Measurements from ENCODE around the gene TTLL9. TPM values are rescaled to one million over a fixed set of nuclear protein-coding genes. Genes with fewer than 3 reads are reported as not detected.

TTLL9 gene
- total RNA-seq, 5 donors from 2014 or later (not counting 1 experiment from before 2014, with no cell fraction given), result 0.16 TPM; not detected in 4

DNA sequence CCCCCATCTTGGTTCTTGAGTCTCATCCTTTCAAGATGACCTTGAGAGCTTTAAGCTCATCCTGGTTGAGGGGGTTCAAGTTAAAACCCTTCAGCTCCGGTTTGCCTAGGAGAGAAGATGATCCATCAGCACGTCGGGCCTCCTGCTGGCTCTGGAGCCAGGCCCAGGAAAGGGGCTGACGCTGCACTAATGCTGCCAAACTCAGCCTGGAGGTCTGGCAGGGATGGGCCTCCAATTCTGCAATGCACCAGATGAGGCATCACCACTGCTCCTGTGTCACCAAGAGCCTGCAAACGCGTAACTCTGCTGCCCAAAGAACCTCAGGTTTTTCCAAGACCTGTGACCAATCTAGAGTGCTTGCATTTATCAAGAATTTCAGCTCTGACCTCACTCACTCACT is 75.4 kb downstream of the TTLL9 start:
- H3K36me3 Mint-ChIP-seq, result peaks cover 44% of the 10 kb centered on the region

DNA sequence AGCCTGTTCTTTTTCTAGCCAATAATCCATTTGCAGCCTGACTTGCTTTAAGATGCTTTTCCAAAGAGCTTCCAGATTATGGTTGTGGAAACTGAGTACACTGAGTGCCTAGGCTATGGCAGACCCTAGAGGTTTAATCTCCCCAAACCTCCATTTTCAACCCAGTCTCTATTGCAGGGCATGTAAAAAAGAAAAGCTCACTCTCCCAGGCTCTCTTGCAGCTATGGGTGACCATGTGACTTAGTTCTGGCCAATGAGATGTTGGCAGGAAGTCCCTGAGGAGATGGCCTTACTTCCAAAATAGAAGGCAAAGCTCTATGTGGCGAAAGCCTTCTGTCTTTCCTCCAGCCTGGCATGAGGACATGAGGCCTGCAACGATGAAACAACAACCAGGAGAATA is 77.6 kb downstream of the TTLL9 start:
- Histone ChIP-seq H3K4me1 (ENCODE audit: control insufficient read depth in 1 of 2, extremely low read depth in 1 of 2, insufficient read depth in 2 of 2, low read length in 2 of 2) (peaks cover 4 to 23% of the 10 kb centered on the region in 2 experiments), H3K9me3 (no peaks in the 10 kb centered on the region), H3K4me3 (ENCODE audit: control insufficient read depth in 1 of 2, extremely low read depth in 1 of 2, low read length in 1 of 2) (no peak overlapping the region), H3K27me3 (replicated peaks in 1 of 2; ENCODE audit: control insufficient read depth in 2 of 2, extremely low read depth in 1 of 2, insufficient read depth in 2 of 2, low read length in 1 of 2) (no peaks in the 10 kb centered on the region), H3K27ac (ENCODE audit: low read length) (no peak overlapping the region), H3K36me3 (ENCODE audit: control insufficient read depth in 2 of 2, extremely low read depth in 1 of 2, insufficient read depth in 1 of 2, low read length in 1 of 2) (peaks cover 22 to 64% of the 10 kb centered on the region in 2 donors)
- ChIA-PET CTCF (no interaction called here), POLR2A (no interaction called here)
- 100% methylated on average over 2 of the region's 2 CpGs for WGBS (ENCODE audit: insufficient coverage)
- Mint-ChIP-seq H3K9me3 (no peaks in the 10 kb centered on the region), H3K27me3 (no peaks in the 10 kb centered on the region), H3K4me3 (no peak overlapping the region), H3K36me3 (peaks cover 38% of the 10 kb centered on the region), H3K27ac (no peak overlapping the region), H3K4me1 (peaks cover 31 to 36% (median 34%) of the 10 kb centered on the region in 3 donors)
- no peak for DNase-seq
- no peak for ATAC-seq (replicated peaks in 1 of 4)

More for the DNA sequence above, 75.4 kb downstream of the TTLL9 start:
- CTCF ChIA-PET, result no interaction called here
- peaks cover under 1 to 11% of the 10 kb centered on the region in 2 experiments for H3K4me1 ChIP-seq (ENCODE audit: control insufficient read depth in 1 of 2, extremely low read depth in 1 of 2, insufficient read depth in 2 of 2, low read length in 2 of 2)
- Mint-ChIP-seq H3K4me1 (peaks cover 16 to 22% (median 21%) of the 10 kb centered on the region in 3 donors), H3K4me3 (no peak overlapping the region), H3K27ac (no peak overlapping the region), H3K27me3 (no peaks in the 10 kb centered on the region), H3K9me3 (no peaks in the 10 kb centered on the region)
- H3K27ac ChIP-seq (ENCODE audit: low read length), result no peak overlapping the region
- H3K27me3 ChIP-seq (replicated peaks in 1 of 2; ENCODE audit: control insufficient read depth in 2 of 2, extremely low read depth in 1 of 2, insufficient read depth in 2 of 2, low read length in 1 of 2), result no peaks in the 10 kb centered on the region
- H3K4me3 ChIP-seq (ENCODE audit: control insufficient read depth in 1 of 2, extremely low read depth in 1 of 2, low read length in 1 of 2), result no peak overlapping the region
- POLR2A ChIA-PET, result no interaction called here
- no peaks in the 10 kb centered on the region for H3K9me3 ChIP-seq
- DNase-seq (no peak), ATAC-seq (replicated peaks in 1 of 4) (no peak)
- WGBS (ENCODE audit: insufficient coverage), result 97% methylated on average over 6 of the region's 6 CpGs
- H3K36me3 ChIP-seq (ENCODE audit: control insufficient read depth in 2 of 2, extremely low read depth in 1 of 2, insufficient read depth in 1 of 2, low read length in 1 of 2), result peaks cover 27 to 68% of the 10 kb centered on the region in 2 donors

DNA sequence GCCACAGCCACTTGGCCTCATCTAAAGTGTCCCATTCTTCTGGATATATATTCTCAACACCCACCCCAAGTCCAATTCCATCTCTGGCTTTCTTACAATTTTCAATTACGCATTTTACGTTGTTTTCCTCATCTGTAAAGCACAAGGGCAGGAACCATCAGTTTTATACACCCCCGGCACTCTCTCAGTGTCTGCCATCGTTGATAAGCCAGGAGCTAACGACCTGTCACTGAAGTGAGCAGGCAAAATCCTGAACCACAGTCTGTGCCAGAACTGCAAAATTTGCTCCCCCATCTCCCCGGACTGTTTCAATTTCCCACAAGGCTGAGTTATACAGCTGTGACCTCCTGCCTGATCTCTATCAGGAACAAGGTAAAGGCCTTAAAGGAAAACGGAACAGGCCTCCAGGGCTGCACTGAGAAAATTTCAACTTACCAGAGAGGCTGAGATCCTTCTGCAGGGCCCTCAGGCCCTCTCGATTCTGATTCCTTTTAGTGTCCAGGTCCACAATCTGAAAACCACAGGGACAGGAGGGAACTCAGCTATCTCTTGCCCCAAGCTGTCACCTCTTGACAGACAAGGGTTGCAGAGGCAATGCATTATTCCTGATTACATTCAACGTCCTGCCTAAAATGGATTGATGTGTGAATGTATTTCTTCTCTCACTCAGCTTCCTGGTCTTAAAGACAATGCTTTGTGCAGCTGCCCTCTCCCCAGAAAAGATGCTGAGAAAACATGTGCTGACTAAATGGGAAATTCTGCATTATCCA is 79.6 kb downstream of the TTLL9 start:
- H3K4me3 Mint-ChIP-seq, result peak overlapping the region; percentile 95 to 97 (median 97)
- Histone ChIP-seq H3K9me3 (no peaks in the 10 kb centered on the region), H3K27me3 (replicated peaks in 1 of 2; ENCODE audit: control insufficient read depth in 2 of 2, extremely low read depth in 1 of 2, insufficient read depth in 2 of 2, low read length in 1 of 2) (peaks cover 0 to 7% of the 10 kb centered on the region in 2 experiments), H3K4me3 (ENCODE audit: control insufficient read depth in 1 of 2, extremely low read depth in 1 of 2, low read length in 1 of 2) (no peak overlapping the region), H3K36me3 (ENCODE audit: control insufficient read depth in 2 of 2, extremely low read depth in 1 of 2, insufficient read depth in 1 of 2, low read length in 1 of 2) (peaks cover 22 to 47% of the 10 kb centered on the region in 2 donors), H3K4me1 (ENCODE audit: control insufficient read depth in 1 of 2, extremely low read depth in 1 of 2, insufficient read depth in 2 of 2, low read length in 2 of 2) (peaks cover 4 to 23% of the 10 kb centered on the region in 2 experiments), H3K27ac (ENCODE audit: low read length) (no peak overlapping the region)
- POLR2A ChIA-PET, result no interaction called here
- DNase-seq (no peak), ATAC-seq (replicated peaks in 1 of 4) (no peak)
- H3K27me3 Mint-ChIP-seq, result peaks cover 0 to 5% of the 10 kb centered on the region in 2 donors
- peak overlapping the region in 1 of 2 donors; percentile 45 for H3K27ac Mint-ChIP-seq
- H3K9me3 Mint-ChIP-seq, result no peaks in the 10 kb centered on the region
- CTCF ChIA-PET, result interaction anchor here (0.6 to 1.8 kb wide), 2 partner anchors 97 to 127 kb away, joined by 3 to 6 read pairs; no protein-coding TSS in a partner anchor
- WGBS (ENCODE audit: insufficient coverage), result 87% methylated on average over 8 of the region's 9 CpGs
- H3K36me3 Mint-ChIP-seq, result peaks cover 31% of the 10 kb centered on the region
- peaks cover 31 to 36% (median 34%) of the 10 kb centered on the region in 3 donors for H3K4me1 Mint-ChIP-seq

DNA sequence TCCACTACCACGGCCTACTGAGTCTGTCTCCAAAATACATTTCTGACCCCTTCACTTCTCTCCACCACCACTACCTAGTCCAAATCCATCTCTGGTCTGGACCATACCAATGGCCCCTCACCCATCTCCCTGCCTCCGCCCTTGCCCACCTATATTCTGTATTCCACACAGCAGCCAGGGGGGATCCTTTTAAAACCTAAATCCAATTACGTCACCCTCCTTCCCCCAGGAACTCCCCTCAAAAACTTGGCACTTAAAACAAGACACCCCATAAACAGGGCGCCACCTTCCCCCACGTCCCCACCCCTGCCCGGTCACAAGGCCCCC is 80.7 kb downstream of the TTLL9 start:
- ChIA-PET POLR2A (interaction anchor here in 1 of 2 donors (0.9 kb wide), 1 partner anchor 70 kb away, joined by 3 read pairs; no protein-coding TSS in a partner anchor), CTCF (interaction anchor here (0.9 to 1.9 kb wide), 10 partner anchors 10 to 228 kb away, joined by 3 to 18 read pairs (median 5); partner anchors contain the start of gene BCL2L1 (in 1 of the 2))
- H3K9me3 Mint-ChIP-seq, result no peaks in the 10 kb centered on the region
- H3K4me1 Mint-ChIP-seq, result peaks cover 31 to 36% (median 34%) of the 10 kb centered on the region in 3 donors
- H3K36me3 ChIP-seq (ENCODE audit: control insufficient read depth in 2 of 2, extremely low read depth in 1 of 2, insufficient read depth in 1 of 2, low read length in 1 of 2), result peaks cover 14 to 36% of the 10 kb centered on the region in 2 donors
- peaks cover 26% of the 10 kb centered on the region for H3K36me3 Mint-ChIP-seq
- 9% methylated on average over 6 of the region's 6 CpGs for WGBS (ENCODE audit: insufficient coverage)
- peak overlapping the region; percentile 51 for H3K27ac ChIP-seq (ENCODE audit: low read length)
- no peaks in the 10 kb centered on the region for H3K9me3 ChIP-seq
- H3K4me3 ChIP-seq (ENCODE audit: control insufficient read depth in 1 of 2, extremely low read depth in 1 of 2, low read length in 1 of 2), result peak overlapping the region; percentile 91 to 95
- peak overlapping the region; percentile 65 to 97 for H3K27ac Mint-ChIP-seq
- H3K4me3 Mint-ChIP-seq, result peak overlapping the region; percentile 95 to 97 (median 97)
- H3K27me3 ChIP-seq (replicated peaks in 1 of 2; ENCODE audit: control insufficient read depth in 2 of 2, extremely low read depth in 1 of 2, insufficient read depth in 2 of 2, low read length in 1 of 2), result peaks cover 0 to 11% of the 10 kb centered on the region in 2 experiments
- DNase-seq, result no peak
- peaks cover 4 to 23% of the 10 kb centered on the region in 2 experiments for H3K4me1 ChIP-seq (ENCODE audit: control insufficient read depth in 1 of 2, extremely low read depth in 1 of 2, insufficient read depth in 2 of 2, low read length in 2 of 2)
- no peak for ATAC-seq (replicated peaks in 1 of 4)
- H3K27me3 Mint-ChIP-seq, result peaks cover 4 to 14% of the 10 kb centered on the region in 2 donors

DNA sequence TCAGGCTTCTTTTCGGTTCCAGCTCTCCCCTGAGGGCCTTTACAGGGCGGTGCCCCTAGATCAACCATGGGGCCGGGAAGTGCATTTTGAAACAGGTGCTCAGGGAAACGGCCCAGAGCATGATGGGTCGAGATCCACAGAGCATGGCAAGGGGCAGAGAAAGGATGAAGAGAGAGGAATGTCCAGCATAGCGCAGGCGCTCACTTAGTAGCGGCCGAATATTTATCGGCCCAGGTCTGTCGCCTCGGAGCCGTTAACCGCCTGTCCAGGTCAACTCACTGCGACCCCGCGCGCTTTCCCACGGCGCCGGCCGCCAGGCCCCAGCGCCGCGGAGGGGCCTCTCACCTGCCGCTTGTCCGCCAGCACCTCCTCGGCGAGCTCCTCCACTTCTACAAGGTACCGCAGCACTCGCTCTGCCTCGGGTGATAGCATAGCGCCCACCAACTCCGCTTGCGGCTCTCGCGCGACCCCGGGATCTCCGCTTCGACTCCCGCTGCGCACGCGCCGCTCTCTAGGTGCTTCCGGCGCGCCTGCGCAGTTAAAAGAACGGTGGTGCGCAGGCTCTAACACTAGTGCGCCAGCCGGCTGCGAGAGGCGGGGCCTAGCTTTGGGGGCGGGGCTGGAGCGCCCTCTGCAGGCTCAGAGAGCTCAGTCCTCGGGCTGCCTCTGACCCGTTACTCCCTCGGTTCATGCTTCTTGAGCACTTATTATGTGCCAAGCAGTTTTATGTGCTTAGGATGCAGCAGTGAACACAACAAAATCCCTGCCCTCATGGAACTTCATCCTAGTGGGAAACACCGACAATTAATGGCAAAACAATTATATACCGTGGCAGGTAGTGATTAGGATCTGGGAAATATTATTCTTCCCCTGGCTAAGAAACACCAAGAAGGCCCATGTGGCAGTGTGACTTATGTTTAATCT is 81.4 kb downstream of the TTLL9 start, which contains the start of gene PDRG1:
Gene PDRG1 (minus strand): TSS at position 517 of the 924 bp plus-strand sequence. CDS start 85 bp downstream, at position 432.
- Histone ChIP-seq H3K27me3 (replicated peaks in 1 of 2; ENCODE audit: control insufficient read depth in 2 of 2, extremely low read depth in 1 of 2, insufficient read depth in 2 of 2, low read length in 1 of 2) (peaks cover 0 to 17% of the 10 kb centered on the region in 2 experiments), H3K27ac (ENCODE audit: low read length) (peak within 1 kb of the TSS; percentile 51), H3K9me3 (no peaks in the 10 kb centered on the region), H3K4me3 (ENCODE audit: control insufficient read depth in 1 of 2, extremely low read depth in 1 of 2, low read length in 1 of 2) (peak within 1 kb of the TSS; percentile 91 to 95), H3K36me3 (ENCODE audit: control insufficient read depth in 2 of 2, extremely low read depth in 1 of 2, insufficient read depth in 1 of 2, low read length in 1 of 2) (peaks cover 8 to 29% of the 10 kb centered on the region in 2 donors), H3K4me1 (ENCODE audit: control insufficient read depth in 1 of 2, extremely low read depth in 1 of 2, insufficient read depth in 2 of 2, low read length in 2 of 2) (peaks cover 4 to 23% of the 10 kb centered on the region in 2 experiments)
- Mint-ChIP-seq H3K9me3 (no peaks in the 10 kb centered on the region), H3K4me1 (peaks cover 31 to 36% (median 34%) of the 10 kb centered on the region in 3 donors), H3K27me3 (peaks cover 6 to 20% of the 10 kb centered on the region in 2 donors), H3K36me3 (peaks cover 20% of the 10 kb centered on the region), H3K4me3 (peak within 1 kb of the TSS; percentile 95 to 97 (median 97)), H3K27ac (peak within 1 kb of the TSS; percentile 80 to 97)
- ChIA-PET POLR2A (interaction anchor here (0.6 to 0.9 kb wide), 3 partner anchors 53 to 974 kb away, joined by 3 to 6 read pairs (median 3); no protein-coding TSS in a partner anchor), CTCF (interaction anchor here (0.5 to 1.9 kb wide), 22 partner anchors 10 to 570 kb away, joined by 3 to 18 read pairs (median 5); partner anchors contain the start of genes BCL2L1 (in 1 of the 2) and XKR7 (in 1 of the 2))
- ATAC-seq (replicated peaks in 1 of 4) (peak; percentile 94 to 99 (median 98)), DNase-seq (peak; percentile 90 to 99 (median 95))
- under 1% methylated on average over 56 of the region's 63 CpGs for WGBS (ENCODE audit: insufficient coverage)

All from T-cell (primary cell).